Adrenal gland (tissue), 5 donors: Measurements from ENCODE around the gene CISD3.

Source experiments
- POLR2A ChIP-seq, 2 donors: fragments of 450-650 bp; IDR thresholded peaks; one replicate each; pipeline ENCODE4 v1.6.1; 2017; ENCODE audit warnings: antibody characterized with exemption in 2 of 2, mild to moderate bottlenecking in 2 of 2, moderate library complexity in 1 of 2
- TF ChIP-seq, protein P1 (sequence below), 6 experiments: fragments of 450-650 bp in 4 of 6; fragments of 200-600 bp in 2 of 6; sonication (generic) in 1 of 6; IDR thresholded peaks; 1 replicate in 5 of 6; 2 replicates in 1 of 6; pipeline versions ENCODE4 v1.5.1 to v1.8.0; 2016 to 2021; ENCODE audit warnings: antibody characterized with exemption in 6 of 6, mild to moderate bottlenecking in 2 of 6, moderate library complexity in 1 of 6
- donor health status: DM: no; HTN: no; CAD: no.

DNA sequence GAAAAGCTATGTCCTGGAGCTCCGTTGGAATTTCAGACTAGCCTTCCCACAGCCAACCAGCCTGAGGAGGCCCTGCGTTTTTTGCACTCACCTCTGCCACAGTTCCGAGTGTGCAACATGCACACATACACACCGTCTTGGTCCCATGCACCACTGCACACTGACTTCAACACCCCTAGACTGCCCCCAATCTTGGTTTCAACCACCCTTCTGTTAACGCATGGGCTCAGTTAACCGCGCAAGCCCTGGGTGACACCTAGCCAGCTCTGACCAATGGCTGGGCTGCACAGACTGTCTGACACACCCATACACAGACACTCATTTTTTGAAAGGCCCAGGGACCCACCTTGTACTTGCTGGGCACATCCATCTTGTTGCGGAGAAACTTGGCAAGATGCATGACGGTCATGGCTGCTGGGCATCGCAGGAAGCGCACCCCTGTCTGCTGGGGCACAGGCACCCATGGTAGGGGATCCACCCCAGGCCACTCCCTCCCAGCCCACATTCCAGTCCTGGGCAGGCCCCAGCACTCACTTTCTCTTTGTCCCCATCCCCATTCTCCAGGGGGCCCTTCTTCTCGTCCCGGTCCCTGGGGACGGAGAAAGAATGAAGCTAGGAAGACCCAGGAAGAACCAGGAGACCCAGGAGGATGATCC lies 8.0 kb downstream of the CISD3 start:
- no peak for TF ChIP-seq POLR2A (IDR thresholded peaks at IDR 0.05)
- TF ChIP-seq, protein P1, sequence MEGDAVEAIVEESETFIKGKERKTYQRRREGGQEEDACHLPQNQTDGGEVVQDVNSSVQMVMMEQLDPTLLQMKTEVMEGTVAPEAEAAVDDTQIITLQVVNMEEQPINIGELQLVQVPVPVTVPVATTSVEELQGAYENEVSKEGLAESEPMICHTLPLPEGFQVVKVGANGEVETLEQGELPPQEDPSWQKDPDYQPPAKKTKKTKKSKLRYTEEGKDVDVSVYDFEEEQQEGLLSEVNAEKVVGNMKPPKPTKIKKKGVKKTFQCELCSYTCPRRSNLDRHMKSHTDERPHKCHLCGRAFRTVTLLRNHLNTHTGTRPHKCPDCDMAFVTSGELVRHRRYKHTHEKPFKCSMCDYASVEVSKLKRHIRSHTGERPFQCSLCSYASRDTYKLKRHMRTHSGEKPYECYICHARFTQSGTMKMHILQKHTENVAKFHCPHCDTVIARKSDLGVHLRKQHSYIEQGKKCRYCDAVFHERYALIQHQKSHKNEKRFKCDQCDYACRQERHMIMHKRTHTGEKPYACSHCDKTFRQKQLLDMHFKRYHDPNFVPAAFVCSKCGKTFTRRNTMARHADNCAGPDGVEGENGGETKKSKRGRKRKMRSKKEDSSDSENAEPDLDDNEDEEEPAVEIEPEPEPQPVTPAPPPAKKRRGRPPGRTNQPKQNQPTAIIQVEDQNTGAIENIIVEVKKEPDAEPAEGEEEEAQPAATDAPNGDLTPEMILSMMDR (IDR thresholded peaks at IDR 0.05) = no peak
